Trophoblast cell (in vitro differentiated cells and primary cell): ENCODE results near the gene C1QC.

Experiments used
- DNase-seq, 2 donors: peaks; one replicate each; pipeline ENCODE4 v3.0.0-alpha.2; 2016
- H2AFZ ChIP-seq: 2 replicates; pipeline ENCODE4 v1.6.1; 2013; ENCODE audit warnings: low read length, moderate library complexity, mild to moderate bottlenecking; ENCODE audit not compliant: insufficient read depth, poor library complexity
- H2AK5ac ChIP-seq: 2 replicates; pipeline ENCODE4 v1.6.1; 2013; ENCODE audit warnings: mild to moderate bottlenecking, low read length
- H2BK120ac ChIP-seq: 2 replicates; pipeline ENCODE4 v1.6.1; 2013; ENCODE audit warnings: low read length, mild to moderate bottlenecking, moderate library complexity; ENCODE audit not compliant: insufficient read depth, poor library complexity
- H2BK12ac ChIP-seq: 2 replicates; pipeline ENCODE4 v1.6.1; 2013; ENCODE audit warnings: mild to moderate bottlenecking, low read length, moderate library complexity
- H2BK5ac ChIP-seq: 2 replicates; pipeline ENCODE4 v1.6.1; 2013; ENCODE audit warnings: low read length, low read depth, moderate library complexity, mild to moderate bottlenecking; ENCODE audit not compliant: poor library complexity
- H3K14ac ChIP-seq: 2 replicates; pipeline ENCODE4 v1.6.1; 2013; ENCODE audit warnings: mild to moderate bottlenecking, low read length
- H3K18ac ChIP-seq: 2 replicates; pipeline ENCODE4 v1.6.1; 2013; ENCODE audit warnings: mild to moderate bottlenecking, low read length
- H3K23ac ChIP-seq: 2 replicates; pipeline ENCODE4 v1.6.1; 2013; ENCODE audit warnings: low read length
- H3K27ac ChIP-seq: 2 replicates; pipeline ENCODE4 v1.5.1; 2013; ENCODE audit warnings: low read depth, mild to moderate bottlenecking, inconsistent platforms, low read length, moderate library complexity
- H3K27me3 ChIP-seq: 2 replicates; pipeline ENCODE4 v1.6.1; 2013; ENCODE audit warnings: inconsistent platforms, mild to moderate bottlenecking, low read length, moderate library complexity; ENCODE audit not compliant: insufficient read depth
- H3K36me3 ChIP-seq, 2 experiments: 1 replicate in 1 of 2; 2 replicates in 1 of 2; pipeline ENCODE4 v1.6.1; 2013; ENCODE audit warnings: low read length in 2 of 2, mild to moderate bottlenecking in 2 of 2, moderate library complexity in 1 of 2; ENCODE audit not compliant: insufficient read depth in 2 of 2, control insufficient read depth in 1 of 2
- H3K4ac ChIP-seq: 2 replicates; pipeline ENCODE4 v1.6.1; 2013; ENCODE audit warnings: low read depth, mild to moderate bottlenecking, low read length, moderate library complexity
- H3K4me1 ChIP-seq, 2 experiments: 1 replicate in 1 of 2; 2 replicates in 1 of 2; pipeline ENCODE4 v1.6.1; 2013; ENCODE audit warnings: low read length in 2 of 2, mild to moderate bottlenecking in 2 of 2, moderate library complexity in 1 of 2; ENCODE audit not compliant: insufficient read depth in 2 of 2, control insufficient read depth in 1 of 2
- H3K4me2 ChIP-seq: 2 replicates; pipeline ENCODE4 v1.6.1; 2013; ENCODE audit warnings: inconsistent platforms, mild to moderate bottlenecking, low read length, moderate library complexity
- H3K4me3 ChIP-seq: 2 replicates; pipeline ENCODE4 v1.5.1; 2013; ENCODE audit warnings: mild to moderate bottlenecking, low read depth, low read length, inconsistent platforms
- H3K79me1 ChIP-seq: one replicate; pipeline ENCODE4 v1.6.1; 2013; ENCODE audit warnings: low read length
- H3K79me2 ChIP-seq: 2 replicates; pipeline ENCODE4 v1.6.1; 2013; ENCODE audit warnings: low read length, mild to moderate bottlenecking; ENCODE audit not compliant: control insufficient read depth, insufficient read depth, poor library complexity
- H3K9ac ChIP-seq: 2 replicates; pipeline ENCODE4 v1.6.1; 2013; ENCODE audit warnings: mild to moderate bottlenecking, low read length
- H3K9me3 ChIP-seq: 2 replicates; pipeline ENCODE4 v1.6.1; 2013; ENCODE audit warnings: low read depth, mild to moderate bottlenecking, control low read depth, inconsistent platforms, low read length; ENCODE audit not compliant: insufficient read depth
- H4K12ac ChIP-seq: 2 replicates; pipeline ENCODE4 v1.6.1; 2013; ENCODE audit warnings: low read depth, mild to moderate bottlenecking, low read length, moderate library complexity
- H4K8ac ChIP-seq: 2 replicates; pipeline ENCODE4 v1.6.1; 2013; ENCODE audit warnings: low read depth, mild to moderate bottlenecking, low read length, moderate library complexity
- H4K91ac ChIP-seq: one replicate; pipeline ENCODE4 v1.6.1; 2013; ENCODE audit warnings: low read depth, mild to moderate bottlenecking, low read length, moderate library complexity
- WGBS: extraction: QIAGEN DNeasy Blood & Tissue Kit; methylation state at CpG from one replicate; pipeline ENCODE4 v1.1.7; 2013; ENCODE audit warnings: missing lambda C conversion rate; ENCODE audit not compliant: insufficient read length, insufficient coverage; ENCODE audit errors: extremely low coverage; 5-methylcytosine and 5-hydroxymethylcytosine counted together

Gene C1QC

DNA sequence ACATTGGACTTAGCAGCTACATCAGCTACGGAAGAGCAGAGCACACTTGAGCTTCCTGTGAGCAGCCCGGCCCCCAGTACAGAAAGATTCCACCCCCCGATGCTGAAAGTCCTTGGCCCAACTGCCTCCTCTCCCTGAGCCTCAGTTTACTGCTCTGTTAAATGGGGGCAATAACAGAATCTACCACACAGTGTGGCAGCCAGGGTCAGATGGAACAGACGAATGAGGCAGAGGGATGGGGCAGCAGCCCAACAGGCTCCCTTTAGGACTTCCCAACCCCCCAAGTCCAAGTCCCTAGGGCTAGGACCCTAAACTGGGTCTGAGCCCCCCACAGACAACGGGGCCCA lies 29.9 kb upstream of the C1QC start:
- DNase-seq, result no peak
- no peak overlapping the region for H3K23ac ChIP-seq

DNA sequence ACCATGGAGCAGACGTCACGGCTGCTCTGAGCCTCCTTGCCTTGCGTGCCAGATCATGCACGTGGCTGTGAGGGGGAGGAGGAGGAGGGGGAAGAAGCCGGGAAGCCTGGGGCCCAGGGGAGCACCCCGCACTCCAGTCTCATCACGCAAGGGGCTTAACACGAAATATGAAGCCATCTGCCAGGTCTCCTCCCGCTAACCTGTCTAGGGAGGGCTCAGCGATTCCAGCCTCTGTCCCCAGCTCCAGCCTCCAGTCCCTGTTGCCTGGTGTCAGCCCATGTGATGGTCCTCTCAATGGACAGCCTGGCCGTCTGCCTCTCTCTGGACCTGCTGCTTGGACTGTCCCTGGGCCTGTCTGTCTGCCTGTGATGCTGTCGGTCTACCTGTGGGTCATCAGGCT lies 29.5 kb upstream of the C1QC start:
- no peak overlapping the region for H2BK5ac ChIP-seq
- H3K4me3 ChIP-seq, result no peak overlapping the region
- no peak overlapping the region for H4K91ac ChIP-seq
- no peaks in the 10 kb centered on the region for H3K36me3 ChIP-seq
- H3K4me2 ChIP-seq, result no peak overlapping the region
- H4K8ac ChIP-seq, result no peak overlapping the region
- H3K79me1 ChIP-seq, result no peaks in the 10 kb centered on the region
- no peaks in the 10 kb centered on the region for H3K27me3 ChIP-seq
- no peak overlapping the region for H3K18ac ChIP-seq
- no peaks in the 10 kb centered on the region for H3K9me3 ChIP-seq
- H3K27ac ChIP-seq, result no peak overlapping the region
- DNase-seq, result no peak
- no peak overlapping the region for H4K12ac ChIP-seq
- no peak overlapping the region for H3K14ac ChIP-seq
- no peak overlapping the region for H3K4ac ChIP-seq
- no peak overlapping the region for H2AK5ac ChIP-seq
- no peak overlapping the region for H2AFZ ChIP-seq
- H2BK120ac ChIP-seq, result no peak overlapping the region
- no peak overlapping the region for H3K23ac ChIP-seq
- no peaks in the 10 kb centered on the region for H3K4me1 ChIP-seq
- H3K9ac ChIP-seq, result no peak overlapping the region
- no CpG with 5 or more reads among the region's 12 CpGs for WGBS
- no peaks in the 10 kb centered on the region for H3K79me2 ChIP-seq
- H2BK12ac ChIP-seq, result no peak overlapping the region

More for the DNA sequence above, 29.9 kb upstream of the C1QC start:
- H3K4me1 ChIP-seq, result no peaks in the 10 kb centered on the region
- H3K79me1 ChIP-seq, result no peaks in the 10 kb centered on the region
- H2BK12ac ChIP-seq, result no peak overlapping the region
- no peak overlapping the region for H3K27ac ChIP-seq
- H3K9me3 ChIP-seq, result no peaks in the 10 kb centered on the region
- H2AK5ac ChIP-seq, result no peak overlapping the region
- H3K14ac ChIP-seq, result no peak overlapping the region
- no peak overlapping the region for H2BK120ac ChIP-seq
- H4K8ac ChIP-seq, result no peak overlapping the region
- no peak overlapping the region for H4K12ac ChIP-seq
- H2BK5ac ChIP-seq, result no peak overlapping the region
- H3K4ac ChIP-seq, result no peak overlapping the region
- H3K18ac ChIP-seq, result no peak overlapping the region
- H3K27me3 ChIP-seq, result no peaks in the 10 kb centered on the region
- H3K79me2 ChIP-seq, result no peaks in the 10 kb centered on the region
- H4K91ac ChIP-seq, result no peak overlapping the region
- no peak overlapping the region for H3K4me3 ChIP-seq
- WGBS, result no CpG with 5 or more reads among the region's 5 CpGs
- no peaks in the 10 kb centered on the region for H3K36me3 ChIP-seq
- H3K9ac ChIP-seq, result no peak overlapping the region
- H2AFZ ChIP-seq, result no peak overlapping the region
- no peak overlapping the region for H3K4me2 ChIP-seq

DNA sequence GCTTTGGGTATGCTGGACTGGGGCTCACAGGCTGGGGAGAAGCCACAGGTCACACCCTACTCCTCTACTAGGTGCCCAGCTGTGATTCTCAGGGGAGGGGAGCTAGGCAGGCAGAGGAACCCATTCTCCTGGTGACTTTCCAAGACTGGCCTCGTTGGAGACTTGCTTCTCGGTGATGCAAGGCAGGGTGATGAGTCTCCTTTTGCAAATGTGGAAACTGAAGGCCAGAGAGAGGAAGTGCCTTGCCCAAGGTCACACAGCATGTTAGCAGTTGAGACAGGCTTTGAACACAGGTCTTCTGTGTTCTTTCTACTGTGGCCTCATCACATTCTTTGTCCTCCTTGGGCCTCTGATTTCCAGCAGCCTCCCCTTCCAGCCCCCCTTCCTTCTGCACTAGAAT lies 27.5 kb upstream of the C1QC start:
- H3K27me3 ChIP-seq, result no peaks in the 10 kb centered on the region
- no peaks in the 10 kb centered on the region for H3K79me1 ChIP-seq
- H2BK120ac ChIP-seq, result no peak overlapping the region
- no peak overlapping the region for H2AFZ ChIP-seq
- no peak overlapping the region for H2BK12ac ChIP-seq
- H3K18ac ChIP-seq, result no peak overlapping the region
- no peak overlapping the region for H3K4me2 ChIP-seq
- H3K27ac ChIP-seq, result no peak overlapping the region
- no CpG with 5 or more reads among the region's 2 CpGs for WGBS
- no peak overlapping the region for H3K14ac ChIP-seq
- no peak overlapping the region for H3K9ac ChIP-seq
- H3K4me1 ChIP-seq, result no peaks in the 10 kb centered on the region
- no peaks in the 10 kb centered on the region for H3K36me3 ChIP-seq
- H2AK5ac ChIP-seq, result no peak overlapping the region
- H3K23ac ChIP-seq, result no peak overlapping the region
- no peaks in the 10 kb centered on the region for H3K79me2 ChIP-seq
- H4K12ac ChIP-seq, result no peak overlapping the region
- DNase-seq, result no peak
- no peaks in the 10 kb centered on the region for H3K9me3 ChIP-seq
- H2BK5ac ChIP-seq, result no peak overlapping the region
- H4K8ac ChIP-seq, result no peak overlapping the region
- no peak overlapping the region for H4K91ac ChIP-seq
- H3K4me3 ChIP-seq, result no peak overlapping the region
- no peak overlapping the region for H3K4ac ChIP-seq

DNA sequence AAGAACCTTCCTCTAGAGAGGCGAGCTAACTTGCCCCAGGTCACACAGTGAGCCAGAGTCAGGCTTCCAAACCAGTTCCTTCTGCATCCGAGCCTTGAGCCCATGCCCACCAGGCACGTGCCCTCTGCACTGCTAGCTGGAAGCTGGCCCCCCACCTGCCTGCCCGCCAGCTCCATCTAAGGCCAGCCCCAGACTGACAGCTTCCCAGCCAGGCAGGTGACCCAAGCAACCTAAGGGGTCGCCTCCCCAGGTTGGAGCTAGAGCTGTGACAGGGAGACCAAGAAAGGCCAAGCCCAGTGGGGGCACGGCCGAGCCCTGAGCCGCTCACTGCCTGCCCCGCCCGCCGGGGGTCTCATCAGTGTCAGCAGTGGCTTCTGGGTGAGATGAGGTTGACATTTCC lies 26.9 kb upstream of the C1QC start:
- Histone ChIP-seq H3K79me2 (no peaks in the 10 kb centered on the region), H3K27me3 (no peaks in the 10 kb centered on the region), H4K12ac (no peak overlapping the region), H3K9me3 (no peaks in the 10 kb centered on the region), H3K23ac (no peak overlapping the region), H4K91ac (no peak overlapping the region), H2AK5ac (no peak overlapping the region), H2BK12ac (no peak overlapping the region), H3K9ac (no peak overlapping the region), H3K14ac (no peak overlapping the region), H3K4ac (no peak overlapping the region), H3K4me2 (no peak overlapping the region), H3K36me3 (no peaks in the 10 kb centered on the region), H3K4me3 (no peak overlapping the region), H2BK5ac (no peak overlapping the region), H3K79me1 (no peaks in the 10 kb centered on the region), H3K27ac (no peak overlapping the region), H2AFZ (no peak overlapping the region), H2BK120ac (no peak overlapping the region), H3K18ac (no peak overlapping the region), H4K8ac (no peak overlapping the region), H3K4me1 (no peaks in the 10 kb centered on the region)
- no peak for DNase-seq
- WGBS, result no CpG with 5 or more reads among the region's 11 CpGs
